DMS114 treated with DMSO at 0.1 percent for 48 hours (cell line): ENCODE results near the gene TES.

Experiments used
- DNase-seq: peaks from one replicate; lab custom pipeline; 2025; ENCODE audit not compliant: unreplicated experiment; lab: John Stamatoyannopoulos, UW

Gene TES

GRCh38 chr7:116219288-116219687 lies 8.9 kb downstream of the TES start:
- DNase-seq = no peak

DNA sequence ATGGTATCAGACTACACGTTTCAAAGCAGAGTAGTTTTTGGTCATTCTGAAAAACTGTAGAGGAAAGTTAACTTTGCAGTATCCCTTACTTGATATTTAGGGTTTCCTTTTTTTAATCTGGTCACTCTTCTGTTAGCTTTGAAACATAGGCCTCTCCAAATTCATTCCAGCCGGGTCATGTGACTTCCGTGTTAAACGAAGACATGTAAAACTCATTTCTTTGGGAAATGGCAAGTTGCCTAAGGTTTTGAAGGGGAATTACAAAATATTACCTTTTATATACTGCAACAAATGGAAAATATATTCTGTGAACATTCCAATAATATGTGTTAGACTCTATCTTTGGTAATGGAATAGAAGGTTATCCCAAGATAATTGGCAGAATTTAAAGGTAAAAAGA lies 9.5 kb downstream of the TES start:
- no peak for DNase-seq

DNA sequence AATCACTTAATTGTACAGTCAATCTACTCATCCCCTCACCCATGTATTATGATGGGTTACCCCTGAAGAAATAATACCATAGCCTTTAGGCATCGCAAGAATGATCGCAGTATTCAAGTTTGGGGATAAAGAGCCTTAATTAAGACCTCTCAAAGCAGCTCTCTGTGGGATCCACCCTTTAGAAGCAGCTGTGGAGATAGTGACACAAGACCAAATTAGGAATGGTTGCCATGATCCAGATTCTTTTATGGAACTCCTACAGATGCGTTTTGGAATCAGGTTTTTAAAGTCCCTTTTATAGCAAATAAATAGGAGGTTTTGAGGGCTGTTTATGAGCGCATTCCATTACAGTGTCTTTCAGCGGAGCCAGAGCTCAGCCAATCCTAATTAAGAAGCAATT lies 12.2 kb downstream of the TES start:
- DNase-seq = no peak

DNA sequence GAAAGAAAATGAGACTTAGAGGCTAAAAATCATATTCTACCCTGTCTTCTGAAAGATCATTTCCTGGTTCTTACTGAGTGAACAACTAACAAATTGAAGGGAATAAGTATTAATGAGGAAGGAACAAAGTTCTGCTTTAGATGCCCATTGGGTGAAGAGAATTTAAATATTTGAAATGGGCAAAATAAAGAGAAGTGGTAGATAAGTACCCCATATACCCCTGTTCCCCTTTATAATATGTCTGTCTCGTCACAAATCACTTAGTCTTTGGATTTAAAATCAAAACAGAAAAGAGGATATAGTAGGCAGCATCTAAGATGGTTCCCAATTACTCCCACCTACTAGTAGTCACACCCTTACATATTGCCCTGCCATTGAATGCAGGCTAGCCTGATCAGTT lies 13.2 kb downstream of the TES start:
- DNase-seq = no peak

DNA sequence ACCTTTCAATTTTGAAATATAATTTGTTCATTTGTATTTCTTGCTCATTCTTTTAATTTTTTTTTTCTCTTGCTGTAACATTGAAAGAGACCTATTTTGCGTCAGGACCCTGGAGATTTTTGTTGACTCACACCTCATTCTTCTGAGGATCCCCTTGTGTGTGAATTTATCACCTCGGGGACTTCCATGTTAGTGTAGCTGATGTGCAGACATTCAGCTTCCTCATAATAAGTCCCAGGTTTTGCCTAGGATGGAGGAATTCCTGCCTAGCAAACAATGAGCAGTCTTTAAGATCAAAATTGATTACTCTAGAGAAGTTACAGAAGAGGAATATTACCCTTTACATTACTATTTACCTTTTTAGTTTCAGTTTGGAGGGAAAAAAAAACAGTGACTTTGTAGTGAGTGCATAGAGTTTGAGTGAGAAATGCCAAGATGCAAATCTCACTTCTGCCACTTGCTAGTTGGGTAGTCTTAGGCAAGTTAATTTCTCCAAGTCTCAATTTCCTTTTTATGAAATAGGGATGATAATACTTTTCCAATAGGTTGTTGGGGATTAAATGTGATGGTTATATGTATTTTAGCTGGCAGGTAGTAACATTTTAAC lies 14.3 kb downstream of the TES start:
- DNase-seq = no peak

DNA sequence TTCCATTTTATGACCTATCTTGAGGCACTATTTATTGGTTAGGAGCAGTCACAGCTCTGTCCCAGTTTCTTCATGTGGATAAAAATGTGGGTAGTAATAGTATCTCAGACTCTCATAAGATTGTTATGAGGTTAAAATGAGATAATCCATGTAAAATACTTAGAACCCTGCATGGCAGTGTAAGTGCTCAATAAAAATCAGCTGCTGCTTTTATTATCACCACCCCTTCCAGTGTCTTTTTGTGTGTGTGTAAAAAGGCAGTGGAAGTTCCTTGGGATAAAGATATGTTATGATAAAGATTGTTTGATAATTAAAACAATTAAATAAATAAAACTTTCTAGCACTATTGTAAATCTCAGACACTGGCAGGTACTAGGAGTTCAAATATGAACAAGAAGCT lies 15.5 kb downstream of the TES start:
- no peak for DNase-seq

GRCh38 chr7:116226664-116227063 lies 16.3 kb downstream of the TES start:
- no peak for DNase-seq

- DNase-seq = no peak
These were observed 17.4 kb downstream of the TES start for GRCh38 chr7:116227678-116228239.

- DNase-seq = no peak
These were observed 17.9 kb downstream of the TES start for GRCh38 chr7:116228241-116228640.

- no peak for DNase-seq
These were observed 19.0 kb downstream of the TES start for GRCh38 chr7:116229366-116229765.

DNA sequence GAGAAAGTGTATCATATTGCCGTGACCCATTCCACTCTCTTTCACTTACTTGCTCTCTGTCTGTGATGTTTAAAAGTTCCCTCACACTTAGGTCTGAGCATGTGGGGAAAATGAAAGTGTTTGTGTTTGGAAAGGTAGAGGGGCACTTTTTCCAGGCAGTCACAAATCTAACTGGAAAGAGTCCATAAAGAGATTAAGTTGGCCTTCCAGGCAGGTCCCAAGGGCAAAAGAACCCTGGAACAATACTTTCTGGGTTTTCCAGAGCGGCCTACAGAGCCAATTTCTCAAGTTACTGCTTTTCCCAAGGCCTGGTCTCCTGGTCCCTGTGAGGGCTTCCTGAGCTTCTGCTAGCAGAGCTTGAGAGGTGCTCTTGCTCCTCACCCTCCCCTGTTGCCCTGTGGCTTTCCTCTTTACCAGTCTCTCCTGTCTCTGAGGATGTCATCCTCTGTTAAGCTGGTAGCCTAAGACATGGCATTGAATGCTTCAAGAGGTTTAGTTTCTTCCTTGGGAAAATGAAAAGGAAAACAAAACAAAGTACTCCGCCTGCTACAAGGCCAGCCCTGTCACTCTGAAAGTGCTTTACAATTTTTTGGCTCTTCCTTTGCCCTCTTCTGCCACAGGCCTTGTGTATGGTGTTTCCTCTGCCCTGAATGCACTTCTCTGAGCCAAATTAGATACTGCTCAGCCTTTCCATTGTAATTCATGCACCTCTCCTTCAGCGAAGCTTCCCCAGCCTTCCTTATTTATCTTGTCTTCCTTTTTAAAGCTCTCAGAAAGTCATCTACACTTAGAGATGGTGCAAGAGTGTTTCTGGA lies 20.1 kb downstream of the TES start:
- no peak for DNase-seq

- no peak for DNase-seq
These were observed 21.2 kb downstream of the TES start for GRCh38 chr7:116231543-116231942.

DNA sequence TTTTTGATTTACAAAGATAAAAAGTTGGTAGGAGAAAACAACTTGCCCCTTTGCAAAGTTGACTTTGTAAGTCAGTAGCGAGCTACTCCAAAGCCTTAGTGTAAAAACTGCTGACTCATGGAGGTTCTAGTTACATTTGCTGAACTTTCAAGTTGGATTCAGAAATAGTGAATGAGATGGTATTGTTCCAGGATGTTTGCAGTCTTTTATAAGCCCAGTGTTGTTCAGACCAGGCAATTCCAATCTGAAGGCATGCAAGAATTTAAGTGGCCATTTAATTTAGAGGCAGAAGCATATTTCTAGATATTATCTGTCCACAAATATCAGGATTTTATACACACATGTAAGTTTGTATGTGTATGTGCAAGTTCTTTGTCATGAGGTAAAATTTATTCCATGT lies 21.6 kb downstream of the TES start:
- no peak for DNase-seq

GRCh38 chr7:116232350-116232749 lies 22.0 kb downstream of the TES start:
- DNase-seq = no peak

DNA sequence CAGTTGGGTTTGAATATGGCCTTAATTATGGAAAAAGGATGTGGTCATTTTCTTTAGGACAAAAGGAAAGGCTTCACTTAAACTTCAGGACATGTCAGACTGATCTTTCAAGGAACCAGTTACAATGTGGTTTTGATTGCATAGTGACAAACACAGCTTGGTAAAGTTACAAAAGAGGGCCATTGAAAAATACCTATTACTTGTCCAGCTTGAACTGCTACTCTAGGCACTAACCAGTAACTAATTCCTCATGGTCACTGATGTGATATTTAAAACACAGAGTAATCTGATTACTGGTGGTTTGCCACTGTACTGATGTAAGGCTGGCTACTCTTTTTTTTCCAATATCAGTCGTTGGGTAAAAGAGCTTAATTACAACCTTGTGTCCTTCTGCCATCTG lies 22.6 kb downstream of the TES start:
- no peak for DNase-seq

DNA sequence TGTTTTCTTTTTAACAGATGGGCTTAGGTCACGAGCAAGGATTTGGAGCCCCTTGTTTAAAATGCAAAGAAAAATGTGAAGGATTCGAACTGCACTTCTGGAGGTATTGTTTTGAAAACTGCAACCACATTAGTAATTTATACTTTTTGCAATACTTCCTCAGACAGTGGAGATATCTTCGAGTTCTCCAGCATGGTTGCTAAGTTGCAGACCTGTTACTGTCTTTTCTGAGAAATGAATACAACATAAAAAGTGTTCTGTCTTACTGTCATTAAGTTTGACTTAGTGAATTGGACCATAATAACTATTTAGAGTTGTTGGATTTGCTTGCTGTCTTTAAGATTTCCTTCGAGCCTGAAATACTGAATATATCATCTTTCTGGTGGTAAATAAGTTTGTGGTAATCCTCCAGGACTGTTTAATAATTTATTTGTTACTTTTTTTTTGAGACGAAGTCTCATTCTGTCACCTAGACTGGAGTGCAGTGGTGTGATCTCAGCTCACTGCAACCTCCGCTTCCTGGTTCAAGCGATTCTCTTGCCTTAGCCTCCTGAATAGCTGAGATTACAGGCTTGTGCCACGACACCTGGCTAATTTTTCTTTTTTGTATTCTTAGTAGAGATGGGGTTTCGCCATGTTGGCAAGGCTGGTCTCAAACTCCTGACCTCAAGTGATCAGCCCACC lies 24.3 kb downstream of the TES start:
- no peak for DNase-seq

DNA sequence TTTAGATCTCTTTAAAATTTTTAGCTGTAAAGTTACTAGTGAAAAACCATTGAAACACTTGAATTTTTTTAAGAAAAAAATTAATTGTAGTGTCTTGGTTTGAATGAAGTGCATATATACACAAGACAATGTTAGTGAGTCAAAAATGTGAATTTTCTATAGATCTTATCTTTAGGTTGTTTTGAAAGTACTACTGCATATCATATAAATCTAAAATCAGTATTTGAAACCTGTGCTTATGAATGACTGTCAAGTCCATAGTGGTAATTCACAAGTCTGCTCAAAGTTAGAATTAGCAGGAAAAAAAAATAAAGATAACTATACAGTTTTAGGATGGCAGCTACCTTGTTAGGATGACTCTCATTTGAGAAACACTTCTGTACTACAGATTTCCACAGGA lies 25.0 kb downstream of the TES start:
- DNase-seq = no peak

DNA sequence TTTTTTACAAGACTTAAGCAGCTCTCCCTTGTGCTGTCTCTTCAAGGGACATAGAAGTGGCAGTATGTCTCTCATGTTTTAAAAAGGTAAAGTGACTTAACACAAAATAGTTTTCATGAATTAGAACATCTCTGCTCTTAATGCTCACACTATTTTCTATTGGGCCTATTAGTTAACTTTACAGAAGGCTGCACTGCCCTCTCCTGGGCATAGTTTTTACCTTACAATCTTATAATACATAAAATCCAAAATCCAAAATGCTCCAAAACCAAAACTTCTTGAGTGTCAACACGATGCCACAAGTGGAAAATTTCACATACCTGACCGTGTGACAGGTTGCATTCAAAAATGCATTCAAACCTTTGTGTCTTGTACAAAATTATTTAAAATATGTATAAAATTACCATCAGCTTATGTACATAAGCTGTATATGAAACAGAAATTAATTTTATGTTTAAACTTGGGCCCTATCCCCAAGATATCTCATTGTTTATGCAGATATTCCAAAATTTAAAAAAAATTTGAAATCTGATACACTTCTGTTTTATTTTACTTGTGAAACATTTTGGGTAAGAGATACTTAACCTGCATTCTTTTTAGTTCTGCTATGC lies 25.8 kb downstream of the TES start:
- peak; percentile 41 for DNase-seq

DNA sequence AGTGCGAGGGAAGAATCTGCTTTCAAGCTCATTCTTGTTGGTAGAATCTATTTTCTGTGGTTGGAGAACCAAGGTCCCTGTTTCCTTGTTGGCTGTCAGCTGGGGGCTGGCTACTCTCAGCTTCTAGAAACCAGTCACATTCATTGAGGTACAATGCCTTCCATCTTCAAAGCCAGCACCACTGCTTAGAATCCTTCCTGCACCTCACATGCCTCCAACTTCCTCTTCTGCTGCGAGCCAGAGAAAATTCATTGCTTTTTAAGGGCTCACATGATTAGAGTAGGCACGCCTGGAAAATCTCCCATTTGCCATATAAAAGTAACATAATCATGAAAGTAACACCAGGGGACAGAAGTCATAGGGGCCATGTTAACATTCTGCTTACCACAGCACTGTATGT lies 28.7 kb downstream of the TES start:
- no peak for DNase-seq

- DNase-seq = no peak
These were observed 29.1 kb downstream of the TES start for GRCh38 chr7:116239434-116239833.

DNA sequence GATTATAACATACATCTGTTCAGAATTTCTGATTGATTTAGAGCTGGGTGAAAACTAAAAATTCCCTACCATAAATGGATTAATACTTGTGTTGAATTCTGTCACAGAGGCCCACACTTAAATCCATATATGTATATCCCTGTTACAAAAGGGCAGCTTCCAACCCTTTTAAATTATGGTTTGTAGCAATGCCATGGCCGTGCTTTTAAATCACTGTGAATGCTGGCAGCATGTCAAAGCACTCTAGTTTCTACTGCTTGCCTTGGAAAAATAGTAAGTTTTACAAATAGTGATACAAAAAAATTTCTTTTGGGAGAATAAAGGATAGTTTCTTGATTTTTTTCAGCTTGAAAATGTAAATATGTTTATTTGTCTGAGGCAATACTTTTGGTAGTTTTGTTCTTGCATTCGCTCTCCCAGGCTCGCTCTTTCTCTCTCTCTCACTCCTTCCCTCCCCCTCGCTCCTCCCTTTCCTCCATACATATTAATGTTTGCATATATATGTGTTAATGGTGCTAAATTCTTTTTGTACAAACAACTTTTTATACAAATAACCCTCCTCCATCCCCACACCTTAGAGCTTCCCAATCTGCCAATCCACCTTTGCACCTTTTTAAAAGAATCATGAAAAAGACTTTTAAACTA lies 29.8 kb downstream of the TES start:
- DNase-seq = no peak
